NCI-H128 (cell line): ENCODE results near the gene METTL3.
A peak's percentile ranks its signal among the peaks of the same experiment; 100 is the strongest.

ENCODE experiments used
- DNase-seq: peaks from one replicate; lab custom pipeline; 2025; ENCODE audit not compliant: unreplicated experiment; lab: John Stamatoyannopoulos, UW

METTL3 gene

DNA sequence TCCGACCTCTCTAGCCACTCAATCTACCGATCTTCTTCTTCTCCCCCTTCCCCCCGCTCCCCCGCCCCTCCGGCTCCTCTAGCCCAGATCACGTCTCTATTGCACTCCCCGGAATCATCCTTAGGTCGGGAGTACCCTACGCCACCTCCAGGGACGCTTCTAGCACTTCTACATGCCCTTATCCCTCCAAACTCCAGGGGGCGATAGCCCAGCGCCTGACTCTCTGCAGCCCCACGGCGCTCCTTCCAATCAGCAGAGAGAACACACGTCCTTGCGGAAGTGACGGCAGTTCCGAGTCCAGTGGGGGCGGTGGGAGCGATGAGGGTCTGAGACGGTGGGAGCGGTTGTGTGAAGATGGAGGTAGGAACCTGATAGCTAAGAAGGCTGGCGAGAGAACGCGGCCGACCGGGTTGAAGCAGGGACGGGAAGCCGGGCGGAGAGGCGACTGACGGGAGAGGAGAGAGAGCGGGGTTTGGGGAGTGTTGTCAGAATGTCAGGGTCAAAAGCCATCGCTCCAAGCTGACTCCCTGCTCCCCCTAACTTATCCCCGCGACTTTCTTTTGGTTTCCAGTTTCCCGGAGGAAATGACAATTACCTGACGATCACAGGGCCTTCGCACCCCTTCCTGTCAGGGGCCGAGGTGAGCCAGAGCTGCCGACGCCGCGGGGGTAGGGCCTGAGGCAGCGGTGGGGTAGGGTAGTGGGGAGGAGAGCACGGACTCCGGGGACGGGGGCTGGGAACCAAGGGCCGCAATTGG is 34.0 kb downstream of the METTL3 start, which contains the start of the genes RAB2B and TOX4:
Gene RAB2B, minus strand, starts transcription at position 35 of the 757 bp plus-strand sequence. CDS start 87 bp downstream, outside the sequence.
Gene TOX4, plus strand, starts transcription at position 271 of the 757 bp plus-strand sequence. Its CDS starts 84 bp downstream, at position 355.
- DNase-seq, result peak; percentile 95

DNA sequence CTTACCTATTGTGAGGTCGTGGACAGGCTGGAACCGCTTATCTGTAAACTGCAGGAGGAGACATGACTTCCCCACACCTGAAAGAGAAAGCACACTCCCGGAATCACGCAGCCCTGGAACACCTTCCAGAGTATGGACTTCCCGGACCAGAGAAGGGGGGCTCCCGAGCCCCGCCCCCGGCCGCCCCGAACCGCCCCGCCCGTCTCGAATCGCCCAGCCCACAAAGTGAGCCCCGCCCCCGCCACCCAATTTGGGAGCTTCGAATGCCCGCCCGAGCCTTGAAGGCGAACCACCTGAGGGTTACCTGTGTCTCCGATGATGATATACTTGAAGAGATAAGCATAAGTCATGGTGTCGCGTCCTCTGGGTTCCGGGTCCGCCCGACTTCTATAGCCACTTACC is 34.6 kb downstream of the METTL3 start:
- no peak for DNase-seq

- no peak for DNase-seq
Measured at GRCh38 chr14:21475767-21476522, 35.2 kb downstream of the METTL3 start.

DNA sequence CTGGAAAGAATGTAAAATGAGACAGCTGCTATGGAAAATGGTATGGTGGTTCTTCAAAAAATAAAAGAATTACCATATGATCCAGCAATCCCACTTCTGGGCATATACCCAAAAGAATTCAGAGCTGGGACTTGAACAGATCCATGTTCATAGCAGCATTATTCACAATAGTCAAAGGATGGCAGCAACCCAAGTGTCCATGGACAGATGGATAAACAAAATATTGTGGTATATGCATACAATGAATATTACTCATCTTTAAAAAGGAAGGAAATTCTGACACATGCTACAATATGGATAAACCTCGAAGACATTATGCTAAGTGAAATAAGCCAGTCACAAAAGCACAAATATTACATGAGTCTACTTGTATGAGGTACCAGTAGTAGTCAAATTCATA is 43.5 kb downstream of the METTL3 start:
- DNase-seq, result no peak

DNA sequence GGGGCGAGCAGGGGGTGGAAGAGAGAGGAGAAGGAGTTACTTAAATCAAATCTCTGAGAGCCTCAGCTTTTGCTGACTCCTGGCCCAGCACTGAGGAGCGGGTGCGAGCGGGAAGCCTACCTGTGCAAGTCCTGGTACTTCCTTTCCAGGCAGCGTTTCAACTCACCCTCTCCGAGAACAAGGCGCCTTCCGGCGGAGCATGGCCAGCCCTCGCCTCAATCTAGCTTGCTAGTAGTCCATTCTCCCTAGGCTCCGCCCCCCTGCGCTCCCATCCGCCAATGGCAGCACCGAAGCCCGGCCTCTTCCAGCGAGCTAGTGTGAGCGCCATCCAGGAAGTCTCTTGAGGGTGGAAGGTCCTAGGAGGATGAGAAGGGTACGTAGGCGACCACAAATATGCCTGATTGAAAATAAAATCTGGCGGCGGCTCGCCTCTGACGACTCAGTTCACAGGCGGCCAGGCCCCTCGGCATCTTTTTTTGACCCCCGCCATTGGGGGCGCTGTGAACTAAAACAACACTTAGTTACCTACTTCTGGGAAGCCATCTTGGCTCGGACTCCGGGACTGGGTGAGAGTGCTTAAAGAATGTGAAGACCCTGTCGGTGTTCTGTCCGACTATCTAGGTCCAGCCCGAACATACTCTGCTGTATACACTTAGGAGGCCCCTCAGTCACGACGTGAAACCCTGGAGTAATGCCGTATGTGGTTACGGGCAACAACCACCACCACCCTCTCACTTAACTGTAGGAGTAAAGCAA is 55.0 kb downstream of the METTL3 start, which contains the start of gene CHD8:
Gene CHD8, minus strand, starts transcription at position 212 of the 756 bp plus-strand sequence. CDS start 24,480 bp downstream, outside the sequence.
- peak; percentile 99 for DNase-seq

- no peak for DNase-seq
Measured at GRCh38 chr14:21455592-21455911, 55.6 kb downstream of the METTL3 start.

- no peak for DNase-seq
Measured at GRCh38 chr14:21454843-21455544, 56.1 kb downstream of the METTL3 start.

DNA sequence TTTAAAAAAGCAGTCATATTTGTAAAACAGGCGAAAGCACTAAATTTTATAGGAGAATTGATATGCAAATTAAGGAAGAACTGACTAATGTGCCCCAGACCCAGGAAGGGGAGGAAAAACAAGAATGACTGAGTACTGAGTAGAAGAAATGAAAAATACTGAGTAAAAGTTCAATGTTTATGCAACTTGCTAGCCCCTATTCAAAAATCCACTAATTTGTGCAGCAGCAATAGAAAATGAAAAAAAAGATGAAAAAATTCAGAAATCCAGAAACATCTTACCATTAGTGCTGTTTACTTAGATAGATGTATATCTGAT is 61.3 kb downstream of the METTL3 start:
- no peak for DNase-seq
